ENCODE measurements around the gene SPDYE16. TPM values are rescaled to one million over a fixed set of nuclear protein-coding genes. Genes with fewer than 3 reads are reported as not detected.
"Not testable (repeated sequence)": the region's sequence is repeated elsewhere in the genome, so short reads cannot be mapped to it uniquely, and the experiment has no call there.

Gene SPDYE16
- total RNA-seq, 1 experiment from 2014 or later: not detected

GRCh38 chr7:76505168-76506080 lies 37.7 kb downstream of the SPDYE16 start:
- no peak for DNase-seq (ENCODE audit: low read depth)

GRCh38 chr7:76504351-76505167 lies 38.5 kb downstream of the SPDYE16 start:
- DNase-seq (ENCODE audit: low read depth): not testable (repeated sequence)

- DNase-seq (ENCODE audit: low read depth): not testable (repeated sequence)
Observed at GRCh38 chr7:76503244-76503643, 39.9 kb downstream of the SPDYE16 start.

- not testable (repeated sequence) for DNase-seq (ENCODE audit: low read depth)
Observed at GRCh38 chr7:76502836-76503235, 40.3 kb downstream of the SPDYE16 start.

GRCh38 chr7:76502224-76502623 lies 40.9 kb downstream of the SPDYE16 start:
- not testable (repeated sequence) for DNase-seq (ENCODE audit: low read depth)

- DNase-seq (ENCODE audit: low read depth): not testable (repeated sequence)
Observed at GRCh38 chr7:76499924-76500241, 43.2 kb downstream of the SPDYE16 start.

GRCh38 chr7:76499201-76499923 lies 43.7 kb downstream of the SPDYE16 start:
- DNase-seq (ENCODE audit: low read depth): not testable (repeated sequence)

GRCh38 chr7:76498583-76499200 lies 44.4 kb downstream of the SPDYE16 start:
- not testable (repeated sequence) for DNase-seq (ENCODE audit: low read depth)

GRCh38 chr7:76497918-76498582 lies 45.0 kb downstream of the SPDYE16 start:
- not testable (repeated sequence) for DNase-seq (ENCODE audit: low read depth)

GRCh38 chr7:76495717-76496116 lies 47.4 kb downstream of the SPDYE16 start:
- not testable (repeated sequence) for DNase-seq (ENCODE audit: low read depth)

- not testable (repeated sequence) for DNase-seq (ENCODE audit: low read depth)
Observed at GRCh38 chr7:76492139-76492538, 51.0 kb downstream of the SPDYE16 start.

- DNase-seq (ENCODE audit: low read depth): not testable (repeated sequence)
Observed at GRCh38 chr7:76487969-76488368, 55.1 kb downstream of the SPDYE16 start.

GRCh38 chr7:76486618-76487017 lies 56.5 kb downstream of the SPDYE16 start:
- DNase-seq (ENCODE audit: low read depth): not testable (repeated sequence)

GRCh38 chr7:76485822-76486610 lies 57.1 kb downstream of the SPDYE16 start:
- DNase-seq (ENCODE audit: low read depth): not testable (repeated sequence)

- not testable (repeated sequence) for DNase-seq (ENCODE audit: low read depth)
Observed at GRCh38 chr7:76484456-76484855, 58.6 kb downstream of the SPDYE16 start.

GRCh38 chr7:76483081-76483480 lies 60.0 kb downstream of the SPDYE16 start:
- DNase-seq (ENCODE audit: low read depth): not testable (repeated sequence)

GRCh38 chr7:76482660-76483059 lies 60.4 kb downstream of the SPDYE16 start:
- not testable (repeated sequence) for DNase-seq (ENCODE audit: low read depth)

All from RPMI7951 (cell line).